AG09309 (cell line): Measurements from ENCODE around the gene EML3.
"Not testable (repeated sequence)": the region's sequence is repeated elsewhere in the genome, so short reads cannot be mapped to it uniquely, and the experiment has no call there.

ENCODE experiments used
- DNase-seq: peaks from one replicate; pipeline ENCODE4 v3.0.0-alpha.2; 2010; ENCODE audit warnings: low read depth
- H3K4me3 ChIP-seq: 2 replicates; pipeline ENCODE4 v1.5.1; 2011; ENCODE audit warnings: mild to moderate bottlenecking, low read depth, low read length, moderate library complexity; ENCODE audit not compliant: control insufficient read depth
- CTCF ChIP-seq: IDR thresholded peaks from 2 replicates; pipeline ENCODE4 v1.5.1; 2011; ENCODE audit warnings: mild to moderate bottlenecking, low read depth, low read length, inconsistent platforms; ENCODE audit not compliant: insufficient read depth, control insufficient read depth; ENCODE audit errors: missing control alignments

Gene EML3

GRCh38 chr11:62592146-62592815, 20.3 kb downstream of the EML3 start:
- no peak for TF ChIP-seq CTCF
- peak overlapping the region; percentile 80 for H3K4me3 ChIP-seq
- DNase-seq, result no peak

GRCh38 chr11:62591448-62592145, 21.0 kb downstream of the EML3 start, which contains the start of gene TUT1:
Gene TUT1, minus strand, starts transcription at chr11:62591523. Its CDS starts 38 bp downstream, at chr11:62591485.
- H3K4me3 ChIP-seq, result peak within 1 kb of the TSS; percentile 80
- TF ChIP-seq CTCF, result no peak

GRCh38 chr11:62588966-62589637, 23.5 kb downstream of the EML3 start:
- peak; percentile 30 for TF ChIP-seq CTCF
- no peak overlapping the region for H3K4me3 ChIP-seq
- DNase-seq, result no peak

More at GRCh38 chr11:62591448-62592145, 21.0 kb downstream of the EML3 start, which contains the start of gene TUT1:
- DNase-seq, result peak; percentile 98

GRCh38 chr11:62585356-62585755, 27.2 kb downstream of the EML3 start:
- DNase-seq, H3K4me3 ChIP-seq: not testable (repeated sequence)

GRCh38 chr11:62581735-62582134, 30.8 kb downstream of the EML3 start:
- not testable (repeated sequence) for DNase-seq, H3K4me3 ChIP-seq

- H3K4me3 ChIP-seq, result no peak overlapping the region
- DNase-seq, result no peak
- TF ChIP-seq CTCF, result no peak
Observed at GRCh38 chr11:62580959-62581715, 31.4 kb downstream of the EML3 start.

- TF ChIP-seq CTCF, result no peak
- DNase-seq, result no peak
- H3K4me3 ChIP-seq, result no peak overlapping the region
Observed at GRCh38 chr11:62579252-62579651, 33.3 kb downstream of the EML3 start.
